Left lobe of liver (tissue), 2 donors: ENCODE data around the gene DNAJC15. TPM values are rescaled to one million over a fixed set of nuclear protein-coding genes. Genes with fewer than 3 reads are reported as not detected.
"Not testable (repeated sequence)": the region's sequence is repeated elsewhere in the genome, so short reads cannot be mapped to it uniquely, and the experiment has no call there.

ENCODE experiments used
- ATAC-seq: fragments of 200-7000 bp; cut with Tn5 transposase; one replicate; pipeline ENCODE4 v1.9.1; 2020; ENCODE audit warnings: mild to moderate bottlenecking, moderate library complexity
- DNase-seq: peaks from one replicate; pipeline ENCODE4 v3.0.0-alpha.2; 2020; ENCODE audit warnings: low spot score
- total RNA-seq: library from RNA; stranded (reverse); gene quantifications from one replicate; pipeline ENCODE4 v1.2.1, GENCODE V29; 2021
- donor health status: DM: no; HTN: no; CAD: no; lungs with moderate emphysema.
- donor health status: DM: no; HTN: yes; CAD: no.

The DNAJC15 gene
- total RNA-seq: 9.2 TPM

DNA sequence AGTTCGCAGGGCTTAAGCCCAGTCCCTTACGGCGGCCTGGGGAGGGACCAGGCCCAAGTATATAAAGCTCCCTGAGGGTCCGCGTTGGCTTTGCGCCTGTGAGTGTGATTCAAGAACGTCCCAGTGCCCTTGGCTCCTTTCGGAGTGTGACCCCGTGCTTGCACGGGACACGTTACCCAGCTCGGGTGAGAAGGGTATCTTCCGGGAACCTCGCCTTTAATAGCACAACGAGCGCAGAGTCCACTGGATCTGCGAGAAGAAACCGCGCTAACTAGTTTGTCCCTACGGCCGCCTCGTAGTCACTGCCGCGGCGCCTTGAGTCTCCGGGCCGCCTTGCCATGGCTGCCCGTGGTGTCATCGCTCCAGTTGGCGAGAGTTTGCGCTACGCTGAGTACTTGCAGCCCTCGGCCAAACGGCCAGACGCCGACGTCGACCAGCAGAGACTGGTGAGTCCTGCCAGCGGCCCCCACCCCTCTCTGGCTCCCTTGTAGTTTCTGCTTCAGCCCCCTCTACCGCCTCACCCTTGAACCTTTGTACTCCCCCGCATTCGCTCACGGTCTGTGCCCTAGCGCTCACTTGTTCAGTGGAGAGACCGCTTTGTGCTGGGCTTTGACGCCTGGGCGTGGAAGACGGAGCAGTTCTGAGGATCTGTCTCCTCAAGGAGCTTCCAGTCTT is at the start of gene DNAJC15:
Gene DNAJC15, plus strand, starts transcription at position 298 of the 675 bp plus-strand sequence. Its CDS starts 41 bp downstream, at position 339.
- peak; percentile 94 for ATAC-seq
- peak; percentile 83 for DNase-seq

DNA sequence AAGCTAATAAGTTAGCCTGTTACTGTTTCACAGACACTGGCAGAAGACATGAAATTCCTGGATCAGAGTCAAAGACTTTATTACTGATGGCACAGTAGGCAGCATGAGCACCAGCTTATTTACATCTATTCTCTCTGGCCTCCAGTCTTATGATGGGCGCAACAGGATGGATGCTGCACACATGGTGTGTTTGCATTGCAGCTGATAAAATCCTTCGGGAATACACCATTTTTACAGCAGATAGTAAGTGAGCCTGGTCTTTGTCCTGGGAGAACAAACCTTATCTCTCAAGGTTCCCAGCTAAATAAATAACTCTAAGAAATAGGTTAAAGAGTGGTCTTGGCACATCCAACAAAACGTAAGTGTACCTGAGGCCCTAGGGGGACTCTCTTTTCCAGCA is 47.3 kb upstream of the DNAJC15 start:
- DNase-seq (no peak), ATAC-seq (no peak)

DNA sequence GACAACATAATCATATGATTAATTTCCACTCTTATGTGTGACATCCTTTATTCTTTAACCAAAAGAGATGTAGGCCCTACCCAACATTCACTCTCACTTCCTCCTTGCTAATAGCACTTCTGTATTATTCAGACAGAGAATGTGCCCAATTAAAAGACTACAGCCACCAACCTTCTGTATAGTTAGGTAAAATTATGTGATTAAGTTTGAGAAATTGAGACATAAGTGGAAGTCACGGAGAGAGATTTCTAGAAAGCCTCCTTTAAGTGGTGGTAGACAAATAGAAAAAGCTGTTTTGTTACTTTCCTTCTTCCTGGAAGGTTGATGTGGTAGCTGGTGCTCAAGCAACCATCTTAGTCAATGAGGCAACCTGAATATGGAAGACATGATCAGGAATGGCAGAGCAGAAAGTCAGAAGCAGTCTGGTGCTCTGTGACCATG is 46.1 kb upstream of the DNAJC15 start:
- ATAC-seq (no peak), DNase-seq (no peak)

DNA sequence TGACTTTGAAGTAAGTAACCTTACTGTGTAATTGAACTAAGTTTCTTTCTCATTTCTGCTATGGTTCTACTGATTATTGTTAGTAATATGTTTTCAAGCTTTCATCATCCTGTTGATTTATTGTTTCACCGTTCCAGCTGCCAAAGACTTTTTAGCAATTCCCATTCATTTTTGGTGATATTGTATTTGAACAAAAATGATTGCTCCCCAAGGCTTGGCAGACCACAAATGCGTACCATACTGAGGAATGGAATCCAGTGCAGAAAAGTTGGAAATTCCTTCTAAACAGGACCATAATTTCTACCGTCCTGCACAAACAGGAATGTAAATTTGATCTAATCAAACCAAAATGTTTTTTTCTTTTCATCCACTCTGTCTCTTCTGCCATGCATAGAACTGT is 42.1 kb upstream of the DNAJC15 start:
- DNase-seq (no peak), ATAC-seq (no peak)

DNA sequence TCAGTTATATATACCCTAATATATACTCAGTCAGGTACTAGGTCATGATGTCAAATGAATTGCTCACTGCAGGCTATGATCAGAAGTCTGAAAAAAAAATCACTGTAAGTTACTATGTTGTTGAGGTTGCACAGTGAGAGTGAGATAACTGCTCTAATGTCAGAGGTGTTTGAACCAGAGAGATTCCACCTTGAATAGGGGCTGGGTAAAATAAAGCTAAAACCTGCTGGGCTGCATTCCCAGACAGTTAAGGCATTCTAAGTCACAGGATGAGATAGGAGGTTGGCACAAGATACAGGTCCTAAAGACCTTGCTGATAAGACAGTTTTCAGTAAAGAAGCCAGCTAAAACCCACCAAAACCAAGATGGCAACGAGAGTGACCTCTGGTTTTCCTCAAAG is 41.5 kb upstream of the DNAJC15 start:
- ATAC-seq (no peak), DNase-seq (no peak)

DNA sequence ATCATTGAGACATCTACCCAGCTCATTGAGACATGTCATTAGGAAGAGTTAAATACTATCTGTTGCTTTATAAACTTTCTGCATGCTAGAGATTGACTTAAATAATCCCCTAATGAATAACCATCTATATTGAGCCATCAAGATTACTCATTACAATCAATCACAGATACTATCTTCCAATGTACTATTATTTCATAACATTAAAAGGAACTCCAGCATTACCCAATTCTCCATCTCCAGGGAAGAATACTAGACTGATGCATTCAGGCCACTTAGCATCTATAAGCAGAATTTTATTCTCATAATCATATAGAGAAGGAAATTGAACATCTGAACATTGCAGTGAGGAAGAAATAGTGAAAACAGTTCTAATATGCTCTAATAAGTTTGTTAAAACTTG is 39.4 kb upstream of the DNAJC15 start:
- ATAC-seq: no peak
- no peak for DNase-seq

DNA sequence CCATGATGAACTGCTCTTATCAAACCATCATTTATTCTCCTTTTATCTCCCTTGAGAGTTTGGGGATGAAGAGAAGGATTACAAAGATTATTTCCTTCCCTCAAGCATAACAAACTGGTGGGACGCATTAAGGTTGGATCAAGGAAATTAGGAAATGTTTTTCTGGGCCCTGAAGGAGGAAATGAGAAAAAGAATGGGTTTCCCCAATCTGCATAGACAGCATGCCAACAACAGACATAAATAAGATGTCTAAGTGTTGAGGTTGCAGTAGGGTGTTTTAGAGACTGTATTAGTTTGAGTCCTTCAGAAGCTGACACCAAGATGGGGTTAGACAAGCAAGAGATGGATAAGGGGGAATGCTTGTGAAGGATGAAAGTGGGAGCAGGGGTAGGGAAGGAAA is 38.7 kb upstream of the DNAJC15 start:
- no peak for ATAC-seq
- DNase-seq: no peak

DNA sequence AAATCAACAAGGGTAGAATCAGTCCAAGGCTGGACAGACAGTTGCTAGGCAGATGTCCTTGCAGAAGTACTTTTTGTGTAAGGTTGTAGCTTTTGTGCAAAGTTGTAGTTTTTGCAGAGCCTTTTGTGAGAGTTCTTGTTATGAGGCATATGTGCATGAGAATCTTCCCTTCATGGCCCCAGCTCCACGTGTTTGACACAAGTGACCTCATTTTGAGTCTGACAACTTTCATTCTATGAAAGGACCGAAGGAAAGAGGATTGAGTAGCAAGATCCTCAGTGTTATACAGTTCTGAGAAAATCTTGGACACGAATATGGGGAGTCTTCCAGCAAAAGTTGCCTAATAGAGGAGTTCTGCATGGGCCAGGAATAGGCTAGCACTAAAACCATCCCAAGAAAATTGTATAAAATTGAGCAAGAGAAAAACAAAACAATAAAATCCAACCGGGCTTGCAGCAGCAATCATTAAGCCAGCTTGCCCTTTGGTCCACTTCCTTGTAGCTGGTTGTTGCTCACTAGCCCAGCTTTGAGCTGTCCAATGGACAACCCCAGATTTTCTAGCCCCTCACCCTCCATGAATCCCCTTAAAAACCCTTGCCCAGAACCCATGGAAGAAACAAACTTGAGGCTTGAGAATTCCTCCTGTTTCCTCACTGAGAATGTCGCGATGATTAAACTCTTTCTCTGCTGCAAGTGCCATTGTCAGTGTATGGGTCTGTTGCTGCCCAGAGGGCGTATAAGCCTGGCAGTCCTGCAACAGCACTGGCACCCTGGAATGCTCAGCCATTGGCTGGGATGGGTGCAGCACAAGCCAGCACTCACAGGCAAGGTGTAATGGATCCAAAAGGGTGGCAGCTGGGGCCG is 37.8 kb upstream of the DNAJC15 start:
- DNase-seq: peak; percentile 80
- ATAC-seq: peak; percentile 97

DNA sequence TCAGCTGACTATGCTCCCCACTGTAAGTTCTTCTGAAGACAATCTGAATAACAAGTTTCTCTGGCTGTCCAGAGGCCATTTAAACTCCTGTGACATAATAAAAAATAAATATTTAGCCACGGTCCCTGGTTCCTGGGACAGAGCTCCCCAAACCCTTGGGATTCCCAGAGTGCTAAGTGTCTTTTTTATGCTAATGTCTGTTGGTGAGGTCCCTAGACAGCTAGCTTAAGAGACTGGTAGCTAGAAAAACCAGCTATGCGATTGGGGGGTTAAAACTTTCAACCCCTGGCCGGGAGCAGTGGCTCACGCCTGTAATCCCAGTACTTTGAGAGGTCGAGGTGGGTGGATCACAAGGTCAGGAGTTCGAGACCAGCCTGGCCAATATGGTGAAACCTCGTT is 37.2 kb upstream of the DNAJC15 start:
- DNase-seq (no peak), ATAC-seq (no peak)

DNA sequence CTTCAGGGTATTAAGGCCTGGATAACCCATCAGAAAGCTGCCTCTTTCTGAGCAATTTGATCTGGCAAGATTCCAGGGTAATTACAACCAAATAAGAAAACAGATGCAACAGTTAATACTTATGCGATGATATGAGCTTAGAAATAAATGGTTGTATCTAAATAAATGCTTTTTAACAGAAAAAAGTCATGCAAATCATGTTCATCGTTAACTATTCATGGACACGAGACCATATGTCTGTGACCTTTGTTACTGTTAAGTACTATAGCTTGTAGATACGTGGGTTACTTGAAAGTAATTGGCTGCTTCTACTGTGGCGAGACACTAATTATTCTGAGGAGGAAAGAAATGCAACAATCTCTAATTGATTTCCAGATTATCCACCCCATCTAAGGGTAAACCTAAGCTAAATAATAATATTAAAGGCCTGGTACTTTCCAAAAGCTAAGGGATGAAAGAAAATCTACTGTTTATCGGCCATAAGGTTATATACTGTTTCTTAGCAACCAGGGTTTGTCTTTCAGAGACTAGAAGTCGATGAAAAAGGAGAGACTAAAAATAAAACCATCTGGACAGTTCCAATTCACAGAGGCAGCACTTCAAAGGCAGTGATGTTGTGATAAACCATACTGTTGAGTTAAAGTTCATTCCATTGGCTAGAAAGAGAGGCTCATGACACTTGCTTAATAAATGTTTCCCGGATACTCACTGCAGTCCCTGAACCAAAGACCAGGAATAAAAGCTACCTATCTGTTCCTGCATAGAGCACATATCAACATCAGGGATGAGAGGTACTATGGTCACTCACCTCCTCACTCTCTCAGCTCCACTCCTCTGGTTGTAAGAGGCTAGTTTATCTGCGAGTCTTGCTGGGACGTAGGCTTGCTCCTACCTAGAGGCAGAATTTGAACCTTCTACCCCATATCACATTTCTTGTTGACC is 32.8 kb upstream of the DNAJC15 start:
- ATAC-seq (no peak), DNase-seq (no peak)

DNA sequence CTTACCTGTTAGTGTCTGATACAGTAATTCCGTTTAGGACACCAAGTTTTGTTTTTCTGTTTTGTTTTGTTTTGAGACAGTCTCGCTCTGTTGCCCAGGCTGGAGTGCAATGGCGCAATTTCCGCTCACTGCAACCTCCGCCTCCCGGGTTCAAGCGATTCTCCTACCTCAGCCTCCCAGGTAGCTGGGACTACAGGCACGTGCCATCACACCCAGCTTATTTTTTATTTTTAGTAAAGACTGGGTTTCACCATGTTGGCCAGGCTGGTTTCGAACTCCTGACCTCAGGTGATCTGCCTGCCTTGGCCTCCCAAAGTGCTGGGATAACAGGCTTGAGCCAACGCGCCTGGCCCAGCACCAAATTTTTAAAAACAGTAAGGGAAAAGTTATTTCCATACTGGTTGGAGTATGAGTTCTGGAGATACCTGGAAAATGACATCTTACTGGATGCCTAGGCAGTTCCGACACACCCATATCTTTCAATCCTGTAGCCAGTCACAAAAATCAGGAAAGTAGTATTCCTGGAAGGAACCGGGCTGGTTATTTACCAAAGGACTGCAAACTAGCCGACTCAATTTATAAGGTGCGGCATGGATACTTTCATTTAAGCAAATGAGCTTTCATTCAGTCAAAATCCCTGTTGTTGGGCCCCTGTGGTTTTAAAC is 32.0 kb upstream of the DNAJC15 start:
- not testable (repeated sequence) for DNase-seq
- ATAC-seq: peak; percentile 30

DNA sequence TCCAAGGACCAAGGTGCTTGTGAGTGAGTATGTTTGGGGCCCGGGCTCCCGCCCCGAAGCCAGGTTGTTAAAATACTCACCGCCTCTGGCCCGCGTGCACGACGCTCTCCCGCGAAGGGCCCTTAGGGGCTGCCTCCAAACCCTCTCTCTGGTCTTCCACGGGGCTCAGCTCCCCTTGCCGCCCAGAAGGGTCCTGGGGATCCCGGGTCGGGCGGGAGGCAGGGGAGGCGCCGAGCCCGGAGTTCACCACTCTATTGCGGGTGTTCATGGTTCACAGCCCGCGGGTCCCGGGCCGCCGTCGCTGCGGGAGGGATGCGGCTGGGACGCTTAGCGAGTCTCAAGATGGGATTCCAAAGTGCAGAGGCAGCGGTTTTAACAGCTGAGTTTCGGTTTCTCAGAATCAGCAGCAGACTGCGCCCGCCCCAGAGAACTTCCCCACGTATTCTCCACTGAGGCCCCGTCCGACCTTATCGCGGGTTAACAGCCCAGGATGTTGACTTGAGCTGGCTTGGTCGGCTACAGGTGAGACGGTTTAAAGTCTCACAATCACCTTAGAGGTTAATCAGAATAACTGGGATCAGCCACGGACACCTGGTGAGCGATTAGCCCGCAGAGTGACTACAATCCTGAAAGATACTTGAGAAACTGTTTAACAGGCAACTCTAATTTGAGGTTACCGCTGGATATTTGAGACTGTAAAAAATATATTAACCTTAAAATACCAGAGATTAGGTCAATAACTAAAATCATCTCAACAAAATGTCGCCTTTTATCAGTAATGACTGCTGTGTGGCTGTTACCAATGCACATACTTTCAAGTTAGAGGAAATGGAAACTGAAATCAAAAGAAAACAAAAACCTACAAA is 31.3 kb upstream of the DNAJC15 start, which contains the start of gene EPSTI1:
Gene EPSTI1, minus strand, starts transcription at position 344 of the 866 bp plus-strand sequence. Its CDS starts 76 bp downstream, at position 268.
- DNase-seq (peak; percentile 65), ATAC-seq (peak; percentile 94)

DNA sequence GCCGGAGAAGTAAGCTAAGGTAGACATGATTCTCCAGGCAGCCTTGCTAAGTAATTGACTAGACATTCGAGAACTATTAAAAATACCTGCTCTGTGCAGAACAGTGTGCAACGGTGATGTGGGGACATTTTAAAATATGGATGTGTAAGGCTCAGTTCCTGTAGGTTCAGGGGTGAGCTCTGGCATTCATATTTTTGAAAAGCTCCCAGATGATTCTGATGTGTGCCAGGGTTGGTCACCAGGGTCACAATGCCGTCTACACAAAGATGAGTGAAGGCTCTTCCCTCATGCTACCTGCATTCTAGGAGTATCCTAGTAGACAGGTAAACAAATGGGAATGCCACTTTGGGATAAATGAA is 30.6 kb upstream of the DNAJC15 start:
- DNase-seq (no peak), ATAC-seq (no peak)

DNA sequence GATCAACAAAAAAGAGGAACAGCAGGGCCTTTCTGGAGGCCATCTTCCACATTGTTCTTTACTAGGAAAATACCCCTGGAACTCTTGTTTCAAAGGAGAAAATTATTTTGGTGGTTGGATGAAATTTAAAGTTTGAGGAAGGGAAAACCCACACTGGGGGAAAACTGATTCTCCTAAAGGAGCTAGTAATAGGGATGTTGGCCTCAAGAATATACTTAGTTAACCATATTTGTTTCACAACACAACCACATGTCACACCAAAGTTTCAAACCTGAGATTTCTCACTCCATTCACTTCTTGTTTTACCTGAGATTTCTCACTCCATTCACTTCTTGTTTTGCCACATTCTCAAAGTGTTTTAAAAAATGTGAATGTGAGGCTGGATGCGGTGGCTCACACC is 28.5 kb upstream of the DNAJC15 start:
- ATAC-seq: no peak
- no peak for DNase-seq

DNA sequence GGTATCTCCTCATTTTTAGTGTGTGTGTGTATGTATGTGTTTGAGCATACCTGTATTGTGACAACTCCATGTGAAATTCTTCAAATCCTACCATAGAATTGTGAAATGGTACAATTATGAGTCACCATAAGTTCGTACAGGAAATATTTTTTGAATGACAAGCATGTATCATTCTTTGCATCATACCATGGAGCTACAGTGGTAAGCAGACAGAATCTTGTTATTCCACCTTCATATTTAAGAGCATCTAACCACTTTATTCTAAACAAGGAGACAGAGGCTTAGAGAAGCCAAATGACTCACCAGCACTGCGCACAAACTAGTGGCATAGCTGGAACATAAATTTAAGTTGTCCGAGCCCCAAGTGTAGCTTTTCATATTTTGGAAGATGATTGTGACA is 26.8 kb upstream of the DNAJC15 start:
- DNase-seq (no peak), ATAC-seq (no peak)

DNA sequence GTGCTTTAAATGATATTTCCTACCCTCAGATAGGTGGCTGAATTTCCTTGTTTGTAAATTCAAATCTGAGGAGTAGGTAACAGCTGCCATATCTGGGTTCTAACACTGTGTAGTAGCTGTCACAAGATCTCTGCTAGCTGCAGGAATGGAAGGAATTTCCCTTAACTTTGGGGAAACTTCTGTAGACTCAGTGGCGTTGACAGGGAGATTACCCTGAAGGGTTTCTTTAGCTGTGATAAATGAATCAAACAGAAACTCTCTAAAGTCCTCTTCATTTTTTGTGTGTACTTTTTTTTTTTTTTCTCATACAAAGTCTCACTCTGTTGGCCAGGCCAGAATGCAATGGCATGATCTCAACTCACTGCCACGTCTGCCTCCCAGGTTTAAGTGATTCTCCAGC is 26.0 kb upstream of the DNAJC15 start:
- DNase-seq: no peak
- ATAC-seq: no peak

DNA sequence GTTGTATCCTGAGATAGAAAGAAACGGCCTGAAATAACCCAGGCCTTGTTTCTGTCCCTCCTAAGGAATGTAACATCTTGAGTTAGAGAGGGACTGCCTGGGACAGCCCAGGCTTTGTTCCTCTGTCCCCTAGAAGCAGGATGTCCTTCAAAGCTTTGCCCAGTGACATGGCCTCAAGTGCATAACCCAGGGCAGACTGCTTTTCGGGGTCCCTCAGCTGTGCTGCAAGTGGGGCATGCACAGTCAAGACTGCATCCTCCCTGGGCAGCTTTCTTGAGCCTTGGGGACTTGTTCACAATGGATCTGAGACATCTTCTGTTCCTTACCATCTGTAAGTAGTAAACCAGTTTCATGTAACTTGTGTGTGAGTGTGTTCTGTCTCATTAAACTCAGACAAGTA is 23.9 kb upstream of the DNAJC15 start:
- DNase-seq (no peak), ATAC-seq (no peak)

DNA sequence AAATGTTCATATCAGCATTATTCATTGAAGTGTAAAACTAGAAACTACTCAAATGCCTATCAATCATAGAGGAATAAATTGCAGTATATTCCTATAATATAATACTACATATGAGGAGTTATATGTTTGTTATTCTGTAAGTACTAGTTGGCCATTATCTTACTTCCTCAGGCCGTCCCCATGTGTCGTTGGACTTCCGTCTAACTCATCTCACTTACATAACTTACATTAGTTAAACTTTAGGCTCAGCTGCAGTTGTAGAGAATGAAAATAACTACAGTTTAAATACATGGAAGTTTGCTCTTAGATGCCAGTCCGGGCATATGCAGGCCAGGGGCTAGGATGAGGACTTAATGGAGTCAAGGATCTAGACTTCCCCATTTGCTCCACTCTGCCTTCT is 22.7 kb upstream of the DNAJC15 start:
- no peak for DNase-seq
- no peak for ATAC-seq

DNA sequence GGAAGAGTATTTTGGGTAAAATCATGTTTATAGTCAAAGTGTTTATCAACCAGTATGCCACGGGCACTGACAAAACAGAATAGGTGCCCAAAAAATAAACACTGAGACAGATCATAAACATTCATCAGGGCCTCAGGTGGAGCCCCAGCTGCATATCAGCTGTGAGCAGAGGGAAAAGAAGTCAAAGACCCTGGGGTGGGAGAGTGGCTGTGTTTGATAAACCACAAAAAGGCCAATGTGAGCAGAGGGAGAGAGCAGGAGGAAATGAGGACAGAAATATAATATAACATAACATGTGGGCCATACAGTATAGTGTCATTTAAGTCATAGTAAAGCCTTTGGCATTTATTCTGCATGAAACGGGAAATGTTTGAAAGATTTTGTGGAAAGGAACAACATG is 21.4 kb upstream of the DNAJC15 start:
- no peak for ATAC-seq
- DNase-seq: no peak

DNA sequence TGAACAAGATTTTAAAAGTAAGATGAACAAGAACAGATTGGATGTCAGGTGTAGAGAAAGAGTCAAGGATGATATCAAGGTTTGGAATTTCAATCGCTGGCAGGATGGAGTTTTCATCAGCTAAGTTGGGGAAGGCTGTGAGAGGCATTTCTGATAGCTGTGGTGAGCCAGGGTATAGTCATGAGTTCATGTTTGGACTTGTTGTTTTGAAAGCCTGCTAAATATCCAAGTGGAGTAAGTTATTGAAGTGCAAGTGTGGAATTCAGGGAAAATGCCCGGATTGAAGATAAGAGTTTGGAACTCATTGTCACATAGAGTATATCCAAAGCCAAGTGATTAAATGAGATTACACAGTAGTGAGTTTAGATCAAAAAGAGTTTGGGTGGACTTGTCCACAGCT is 20.4 kb upstream of the DNAJC15 start:
- no peak for ATAC-seq
- no peak for DNase-seq
